GM06990 (cell line): ENCODE data around the gene PER2.

Experiments
- DNase-seq: peaks from one replicate; pipeline ENCODE4 v3.0.0-alpha.2; 2011; ENCODE audit not compliant: insufficient read length; ENCODE audit errors: extremely low read depth
- H3K27me3 ChIP-seq: replicated peaks from 2 replicates; pipeline ENCODE4 v1.6.0; 2011; ENCODE audit warnings: low read length; ENCODE audit not compliant: control insufficient read depth, insufficient read depth
- H3K36me3 ChIP-seq: 2 replicates; pipeline ENCODE4 v1.5.1; 2011; ENCODE audit warnings: low read length; ENCODE audit not compliant: control insufficient read depth, insufficient read depth
- H3K4me3 ChIP-seq: replicated peaks from 2 replicates; pipeline ENCODE4 v1.5.1; 2011; ENCODE audit warnings: low read depth, mild to moderate bottlenecking, control low read depth, low read length
- TF ChIP-seq, protein P1 (sequence below): IDR thresholded peaks from 2 replicates; pipeline ENCODE4 v1.5.1; 2011; ENCODE audit warnings: low read length, control low read depth, mild to moderate bottlenecking, inconsistent platforms; ENCODE audit not compliant: insufficient read depth, poor library complexity, severe bottlenecking

The PER2 gene

DNA sequence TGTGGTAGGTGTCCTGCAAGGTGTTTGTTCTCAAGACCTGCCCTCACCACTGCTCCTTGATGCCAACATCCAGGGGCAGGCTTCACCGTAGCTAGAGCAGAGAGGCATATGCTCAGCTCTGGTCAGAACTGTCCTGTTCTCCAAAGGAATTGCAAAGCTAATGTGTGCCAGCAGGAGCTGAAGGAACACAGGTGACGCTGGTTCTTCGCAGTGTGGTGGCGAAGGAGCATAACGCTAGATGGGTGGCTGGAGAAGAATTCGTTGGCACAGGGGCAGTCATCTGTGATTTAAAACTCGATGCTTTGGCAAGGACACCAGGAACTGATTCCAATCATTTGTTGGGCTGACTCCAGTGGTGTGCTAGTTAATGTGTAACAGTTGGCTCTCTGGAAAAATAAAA is 11.4 kb upstream of the PER2 start:
- no peaks in the 10 kb centered on the region for H3K36me3 ChIP-seq
- TF ChIP-seq, protein P1, sequence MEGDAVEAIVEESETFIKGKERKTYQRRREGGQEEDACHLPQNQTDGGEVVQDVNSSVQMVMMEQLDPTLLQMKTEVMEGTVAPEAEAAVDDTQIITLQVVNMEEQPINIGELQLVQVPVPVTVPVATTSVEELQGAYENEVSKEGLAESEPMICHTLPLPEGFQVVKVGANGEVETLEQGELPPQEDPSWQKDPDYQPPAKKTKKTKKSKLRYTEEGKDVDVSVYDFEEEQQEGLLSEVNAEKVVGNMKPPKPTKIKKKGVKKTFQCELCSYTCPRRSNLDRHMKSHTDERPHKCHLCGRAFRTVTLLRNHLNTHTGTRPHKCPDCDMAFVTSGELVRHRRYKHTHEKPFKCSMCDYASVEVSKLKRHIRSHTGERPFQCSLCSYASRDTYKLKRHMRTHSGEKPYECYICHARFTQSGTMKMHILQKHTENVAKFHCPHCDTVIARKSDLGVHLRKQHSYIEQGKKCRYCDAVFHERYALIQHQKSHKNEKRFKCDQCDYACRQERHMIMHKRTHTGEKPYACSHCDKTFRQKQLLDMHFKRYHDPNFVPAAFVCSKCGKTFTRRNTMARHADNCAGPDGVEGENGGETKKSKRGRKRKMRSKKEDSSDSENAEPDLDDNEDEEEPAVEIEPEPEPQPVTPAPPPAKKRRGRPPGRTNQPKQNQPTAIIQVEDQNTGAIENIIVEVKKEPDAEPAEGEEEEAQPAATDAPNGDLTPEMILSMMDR = no peak
- no peak overlapping the region for H3K4me3 ChIP-seq
- peaks cover 2% of the 10 kb centered on the region for H3K27me3 ChIP-seq
- no peak for DNase-seq

DNA sequence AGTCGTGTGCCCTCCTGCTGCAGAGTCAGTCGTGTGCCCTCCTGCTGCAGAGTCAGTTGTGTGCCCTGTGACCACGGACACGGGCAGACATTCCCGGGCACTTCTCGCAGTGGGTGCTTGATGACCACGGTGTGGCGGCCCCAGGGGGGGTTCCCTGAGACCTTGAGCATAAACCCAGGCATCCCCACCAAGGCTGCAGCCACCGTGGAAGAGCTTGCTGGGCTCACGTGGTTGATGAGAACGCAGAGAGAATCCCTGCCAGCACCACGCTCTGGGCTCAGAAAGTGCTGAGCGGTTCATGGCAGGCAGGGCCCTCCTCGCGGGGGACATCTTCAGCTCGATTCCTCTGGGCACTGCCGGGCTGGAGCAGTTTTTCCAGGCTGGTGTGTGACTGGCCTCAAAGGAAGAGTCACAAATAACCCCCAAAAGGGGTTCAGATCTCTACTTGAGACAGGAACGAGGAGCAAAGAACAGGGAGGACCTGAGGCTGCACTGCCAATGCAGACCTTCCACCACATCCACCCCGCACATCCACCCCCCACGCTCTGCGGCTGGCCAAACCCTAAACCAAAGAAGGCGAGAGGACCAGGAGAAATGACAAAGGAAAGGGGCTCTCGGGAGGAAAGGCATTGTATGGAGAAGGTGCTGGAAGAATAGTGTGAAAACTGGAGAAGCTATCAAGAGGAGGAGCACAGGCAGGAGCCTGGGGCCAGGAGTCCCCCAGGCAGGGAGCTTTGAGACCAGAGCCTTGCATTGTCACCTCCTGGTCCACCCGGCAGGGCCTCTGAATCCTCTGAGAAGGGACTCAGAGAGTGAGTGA is 8.4 kb upstream of the PER2 start:
- no peak for DNase-seq
- H3K36me3 ChIP-seq = no peaks in the 10 kb centered on the region
- TF ChIP-seq, protein P1 = no peak
- no peak overlapping the region for H3K4me3 ChIP-seq
- peaks cover 2% of the 10 kb centered on the region for H3K27me3 ChIP-seq

DNA sequence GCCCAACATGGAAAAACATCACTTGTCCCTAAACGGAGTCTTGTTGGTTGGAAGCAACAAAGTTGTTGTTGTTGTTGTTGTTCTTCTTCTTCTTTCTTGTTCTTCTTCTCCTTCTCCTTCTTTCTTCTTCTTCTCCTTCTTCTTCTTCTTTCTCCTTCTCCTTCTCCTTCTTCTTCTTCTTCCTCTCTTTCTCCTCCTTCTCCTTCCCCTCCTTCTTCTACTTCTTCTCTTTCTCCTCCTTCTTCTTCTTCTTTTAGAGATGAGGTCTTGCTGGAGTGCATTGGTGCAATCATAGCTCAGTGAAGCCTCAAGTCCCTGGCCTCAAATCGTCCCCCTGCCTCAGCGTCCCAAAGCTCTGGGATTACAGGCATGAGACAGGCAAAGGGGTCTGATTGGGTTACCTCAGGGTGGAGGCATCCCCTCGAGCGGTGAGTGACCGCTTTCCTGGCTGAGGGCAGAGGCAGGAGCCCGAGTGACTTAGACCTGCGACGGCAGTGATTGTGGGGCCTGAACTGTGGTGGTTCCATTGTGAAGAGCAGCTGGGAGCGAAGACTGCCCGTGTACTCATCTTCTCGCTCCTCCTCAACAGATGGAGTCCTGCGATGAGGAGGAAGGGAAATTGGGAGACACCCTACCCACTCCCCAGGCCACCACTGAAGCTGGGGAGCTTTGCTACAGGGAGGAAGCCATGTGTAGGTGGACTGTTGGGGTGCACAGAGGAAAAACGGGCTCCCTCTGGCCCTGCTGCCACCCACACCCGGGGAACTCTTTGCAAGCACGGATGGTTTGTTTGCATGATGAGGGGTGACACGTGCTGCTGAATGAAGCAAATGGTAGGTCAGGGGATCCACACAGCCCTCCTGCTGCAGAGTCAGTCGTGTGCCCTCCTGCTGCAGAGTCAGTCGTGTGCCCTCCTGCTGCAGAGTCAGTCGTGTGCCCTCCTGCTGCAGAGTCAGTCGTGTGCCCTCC is 7.0 kb upstream of the PER2 start:
- Histone ChIP-seq H3K27me3 (peaks cover 2% of the 10 kb centered on the region), H3K4me3 (no peak overlapping the region), H3K36me3 (no peaks in the 10 kb centered on the region)
- TF ChIP-seq, protein P1 = no peak
- DNase-seq = no peak

DNA sequence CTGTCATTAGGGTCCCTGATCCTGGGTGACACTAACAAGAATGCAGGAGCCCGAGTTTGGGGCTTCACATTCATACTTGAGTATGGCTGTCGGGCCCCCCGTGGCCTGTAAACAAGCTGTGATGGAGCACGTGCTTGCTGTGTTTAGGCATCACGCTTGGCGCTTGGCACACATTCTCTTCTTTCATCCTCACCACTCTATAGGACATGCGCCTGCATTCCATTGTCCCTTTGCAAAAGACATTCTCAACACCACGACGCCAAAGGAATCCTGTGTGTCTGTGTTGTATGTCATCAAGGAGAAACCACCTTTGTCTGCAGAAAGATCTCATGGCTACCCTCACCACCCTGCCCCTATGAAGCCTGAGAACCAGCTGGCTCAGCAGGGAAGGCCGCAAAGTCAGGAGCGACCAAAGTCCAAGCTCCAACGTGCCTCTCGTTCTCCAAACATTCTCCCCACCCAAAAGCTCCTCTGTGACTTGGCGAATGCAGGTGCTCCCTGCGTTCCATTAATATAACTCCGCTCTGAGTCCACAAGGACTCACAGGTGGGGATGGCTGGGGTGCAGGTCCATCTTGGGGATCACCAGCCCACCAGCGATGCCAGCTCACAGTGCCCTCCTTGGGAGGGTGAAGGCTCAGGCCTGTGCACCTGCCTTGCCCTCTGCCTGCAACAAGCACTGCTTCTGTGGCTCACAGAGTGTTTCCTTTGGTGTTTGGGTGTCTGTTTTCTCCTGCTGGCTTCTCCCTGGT is 6.2 kb upstream of the PER2 start:
- TF ChIP-seq, protein P1 = no peak
- DNase-seq = no peak

DNA sequence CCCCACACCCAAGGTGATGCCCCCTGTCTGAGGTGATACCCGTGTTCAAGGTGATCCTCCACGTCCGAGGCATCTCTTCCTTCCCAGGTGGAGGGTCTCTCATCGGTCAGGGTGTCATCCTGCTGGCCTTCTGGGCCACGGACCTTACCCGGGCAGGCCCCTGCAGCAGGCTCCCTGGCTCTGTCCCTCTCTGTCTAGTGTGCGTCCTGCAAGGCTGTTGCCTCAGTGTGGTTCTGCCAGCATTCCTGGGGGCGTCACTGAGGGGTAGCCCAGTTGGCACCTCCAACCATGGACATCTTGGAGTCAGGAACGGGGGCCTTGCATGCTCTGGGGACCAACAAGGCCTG is 5.6 kb upstream of the PER2 start:
- TF ChIP-seq, protein P1 = no peak
- no peak overlapping the region for H3K4me3 ChIP-seq
- no peak for DNase-seq
- H3K27me3 ChIP-seq = peaks cover 2% of the 10 kb centered on the region
- H3K36me3 ChIP-seq = no peaks in the 10 kb centered on the region

More for the DNA sequence above, 6.2 kb upstream of the PER2 start:
- Histone ChIP-seq H3K36me3 (no peaks in the 10 kb centered on the region), H3K4me3 (no peak overlapping the region), H3K27me3 (peaks cover 2% of the 10 kb centered on the region)
